Measurements from ENCODE around the gene MME.

The MME gene

DNA sequence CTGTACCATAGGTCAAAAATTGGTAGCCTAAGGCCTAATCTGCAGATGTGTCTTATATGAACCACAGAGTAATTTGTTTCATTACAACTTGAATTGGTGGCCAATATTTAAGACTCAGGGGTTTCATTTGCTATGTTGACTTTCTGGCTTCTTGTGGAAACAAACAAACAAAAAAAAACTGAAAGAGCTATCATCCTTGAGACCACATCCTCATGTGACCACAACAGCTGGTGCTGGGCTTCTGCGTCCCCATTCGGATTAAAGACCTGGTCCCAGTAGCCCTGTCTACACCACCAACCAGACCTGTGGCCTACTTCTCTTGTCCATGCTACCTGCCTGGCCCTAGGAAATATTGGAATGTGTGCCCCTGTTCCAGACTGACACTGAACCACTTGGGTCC is 151.7 kb downstream of the MME start:
- H3K27me3 ChIP-seq (ENCODE audit: control insufficient read depth, low read length) = no peaks in the 10 kb centered on the region
- no peak overlapping the region for H3K4me2 ChIP-seq (ENCODE audit: low read length)
- no peaks in the 10 kb centered on the region for H4K20me1 ChIP-seq (ENCODE audit: control insufficient read depth, insufficient read depth, low read depth, low read length)
- no peaks in the 10 kb centered on the region for H3K36me3 ChIP-seq (ENCODE audit: control insufficient read depth, low read length)
- H3K4me1 ChIP-seq (ENCODE audit: control insufficient read depth, low read length) = peaks cover 11% of the 10 kb centered on the region
- no peak for TF ChIP-seq EZH2phosphoT487 (IDR thresholded peaks at IDR 0.05; ENCODE audit: borderline replicate concordance, low read length)
- TF ChIP-seq, protein P1, sequence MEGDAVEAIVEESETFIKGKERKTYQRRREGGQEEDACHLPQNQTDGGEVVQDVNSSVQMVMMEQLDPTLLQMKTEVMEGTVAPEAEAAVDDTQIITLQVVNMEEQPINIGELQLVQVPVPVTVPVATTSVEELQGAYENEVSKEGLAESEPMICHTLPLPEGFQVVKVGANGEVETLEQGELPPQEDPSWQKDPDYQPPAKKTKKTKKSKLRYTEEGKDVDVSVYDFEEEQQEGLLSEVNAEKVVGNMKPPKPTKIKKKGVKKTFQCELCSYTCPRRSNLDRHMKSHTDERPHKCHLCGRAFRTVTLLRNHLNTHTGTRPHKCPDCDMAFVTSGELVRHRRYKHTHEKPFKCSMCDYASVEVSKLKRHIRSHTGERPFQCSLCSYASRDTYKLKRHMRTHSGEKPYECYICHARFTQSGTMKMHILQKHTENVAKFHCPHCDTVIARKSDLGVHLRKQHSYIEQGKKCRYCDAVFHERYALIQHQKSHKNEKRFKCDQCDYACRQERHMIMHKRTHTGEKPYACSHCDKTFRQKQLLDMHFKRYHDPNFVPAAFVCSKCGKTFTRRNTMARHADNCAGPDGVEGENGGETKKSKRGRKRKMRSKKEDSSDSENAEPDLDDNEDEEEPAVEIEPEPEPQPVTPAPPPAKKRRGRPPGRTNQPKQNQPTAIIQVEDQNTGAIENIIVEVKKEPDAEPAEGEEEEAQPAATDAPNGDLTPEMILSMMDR (IDR thresholded peaks at IDR 0.05; ENCODE audit: low read depth, low read length, poor library complexity, severe bottlenecking) = no peak
- H3K27ac ChIP-seq (ENCODE audit: low read depth, low read length) = no peak overlapping the region
- no peaks in the 10 kb centered on the region for H3K9me3 ChIP-seq (ENCODE audit: control insufficient read depth, insufficient read depth, low read length)
- no peaks in the 10 kb centered on the region for H3K9me2 ChIP-seq (replicated peaks; ENCODE audit: control insufficient read depth, low read length)
- H3K79me2 ChIP-seq (ENCODE audit: control insufficient read depth, low read length) = no peaks in the 10 kb centered on the region
- H3K4me3 ChIP-seq (ENCODE audit: low read length) = no peak overlapping the region
- H3F3A ChIP-seq (ENCODE audit: control insufficient read depth, insufficient read depth) = no peaks in the 10 kb centered on the region

DNA sequence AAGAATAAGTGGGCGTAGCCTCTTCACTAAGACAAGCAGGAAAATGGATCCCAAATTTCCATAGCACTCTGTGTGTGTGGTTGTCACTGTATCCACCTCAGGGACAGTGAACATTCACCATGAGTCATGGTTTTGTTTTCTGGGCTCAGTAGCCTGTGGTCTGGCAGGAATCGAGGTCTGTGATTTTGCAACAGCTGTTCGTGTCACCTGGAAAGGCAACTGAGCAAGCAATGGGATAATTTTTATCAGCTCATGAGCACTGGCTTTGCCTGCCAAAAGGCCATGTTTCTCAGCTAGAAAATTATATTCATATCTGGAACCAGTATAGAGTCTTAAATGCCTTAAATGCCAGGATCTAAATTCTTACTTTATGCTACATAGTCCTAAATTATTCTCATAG is 152.5 kb downstream of the MME start:
- Histone ChIP-seq H3K9me3 (ENCODE audit: control insufficient read depth, insufficient read depth, low read length) (no peaks in the 10 kb centered on the region), H3F3A (ENCODE audit: control insufficient read depth, insufficient read depth) (no peaks in the 10 kb centered on the region)

DNA sequence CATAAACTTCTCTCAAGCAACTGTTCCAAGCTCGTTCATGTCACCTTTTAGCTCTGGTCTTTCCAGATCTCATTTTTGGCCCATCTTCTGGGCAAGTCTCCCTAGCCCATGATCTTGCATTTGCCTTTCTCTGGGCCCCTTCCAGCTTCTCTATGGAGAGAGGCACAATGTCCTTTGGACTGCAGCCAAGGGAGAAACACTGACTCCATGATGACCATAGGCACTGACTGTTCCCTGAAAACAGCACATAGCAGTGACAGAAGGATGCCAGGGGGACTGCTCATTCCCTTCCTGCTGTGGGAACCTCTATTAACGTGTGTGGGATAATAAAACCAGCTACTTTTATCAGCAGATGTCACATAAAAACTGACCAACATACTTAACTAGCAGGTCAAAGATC is 153.1 kb downstream of the MME start:
- H3K4me2 ChIP-seq (ENCODE audit: low read length) = no peak overlapping the region
- H3K9me2 ChIP-seq (replicated peaks; ENCODE audit: control insufficient read depth, low read length) = no peaks in the 10 kb centered on the region
- no peak overlapping the region for H3K4me3 ChIP-seq (ENCODE audit: low read length)
- no peaks in the 10 kb centered on the region for H3K36me3 ChIP-seq (ENCODE audit: control insufficient read depth, low read length)
- no peak for TF ChIP-seq EZH2phosphoT487 (IDR thresholded peaks at IDR 0.05; ENCODE audit: borderline replicate concordance, low read length)
- TF ChIP-seq, protein P1 (IDR thresholded peaks at IDR 0.05; ENCODE audit: low read depth, low read length, poor library complexity, severe bottlenecking) = no peak
- no peaks in the 10 kb centered on the region for H3K27me3 ChIP-seq (ENCODE audit: control insufficient read depth, low read length)
- no peak overlapping the region for H3K27ac ChIP-seq (ENCODE audit: low read depth, low read length)
- H4K20me1 ChIP-seq (ENCODE audit: control insufficient read depth, insufficient read depth, low read depth, low read length) = no peaks in the 10 kb centered on the region
- peaks cover 11% of the 10 kb centered on the region for H3K4me1 ChIP-seq (ENCODE audit: control insufficient read depth, low read length)
- no peaks in the 10 kb centered on the region for H3K79me2 ChIP-seq (ENCODE audit: control insufficient read depth, low read length)
- no peaks in the 10 kb centered on the region for H3K9me3 ChIP-seq (ENCODE audit: control insufficient read depth, insufficient read depth, low read length)
- no peaks in the 10 kb centered on the region for H3F3A ChIP-seq (ENCODE audit: control insufficient read depth, insufficient read depth)

More for the DNA sequence above, 152.5 kb downstream of the MME start:
- peaks cover 11% of the 10 kb centered on the region for H3K4me1 ChIP-seq (ENCODE audit: control insufficient read depth, low read length)
- H3K9me2 ChIP-seq (replicated peaks; ENCODE audit: control insufficient read depth, low read length) = no peaks in the 10 kb centered on the region
- TF ChIP-seq EZH2phosphoT487 (IDR thresholded peaks at IDR 0.05; ENCODE audit: borderline replicate concordance, low read length) = no peak
- TF ChIP-seq, protein P1 (IDR thresholded peaks at IDR 0.05; ENCODE audit: low read depth, low read length, poor library complexity, severe bottlenecking) = no peak
- no peak overlapping the region for H3K4me3 ChIP-seq (ENCODE audit: low read length)
- no peaks in the 10 kb centered on the region for H3K36me3 ChIP-seq (ENCODE audit: control insufficient read depth, low read length)
- no peaks in the 10 kb centered on the region for H3K79me2 ChIP-seq (ENCODE audit: control insufficient read depth, low read length)
- no peaks in the 10 kb centered on the region for H3K27me3 ChIP-seq (ENCODE audit: control insufficient read depth, low read length)
- H3K27ac ChIP-seq (ENCODE audit: low read depth, low read length) = no peak overlapping the region
- no peaks in the 10 kb centered on the region for H4K20me1 ChIP-seq (ENCODE audit: control insufficient read depth, insufficient read depth, low read depth, low read length)
- H3K4me2 ChIP-seq (ENCODE audit: low read length) = no peak overlapping the region

Measured in DOHH2 (cell line).